Dendritic cell treated with granulocyte-macrophage colony-stimulating factor and Interleukin-4, amounts not matched to agents 40 ng/mL and 50 ng/mL, for 4 days (primary cell): ENCODE data around the gene YRDC.

Experiments used
- H3K27ac Mint-ChIP-seq: one replicate; pipeline ENCODE4 v1.8.0; 2022; ENCODE audit warnings: mild to moderate bottlenecking, mixed read lengths
- H3K27me3 Mint-ChIP-seq: one replicate; pipeline ENCODE4 v1.8.0; 2022; ENCODE audit warnings: mild to moderate bottlenecking, mixed read lengths
- H3K36me3 Mint-ChIP-seq: one replicate; pipeline ENCODE4 v1.8.0; 2022; ENCODE audit warnings: low read depth, mixed read lengths
- H3K4me1 Mint-ChIP-seq: one replicate; pipeline ENCODE4 v1.8.0; 2022; ENCODE audit warnings: low read depth, mixed read lengths
- H3K4me3 Mint-ChIP-seq: one replicate; pipeline ENCODE4 v1.8.0; 2022; ENCODE audit warnings: mild to moderate bottlenecking, moderate library complexity, mixed read lengths
- H3K9me3 Mint-ChIP-seq: one replicate; pipeline ENCODE4 v1.8.0; 2022; ENCODE audit warnings: mixed read lengths
- intact Hi-C: fragments of 100-400 bp; cut with micrococcal nuclease; formaldehyde crosslinking; loops from one replicate; pipeline ENCODE4 v1.15.0; 2022

Gene YRDC

DNA sequence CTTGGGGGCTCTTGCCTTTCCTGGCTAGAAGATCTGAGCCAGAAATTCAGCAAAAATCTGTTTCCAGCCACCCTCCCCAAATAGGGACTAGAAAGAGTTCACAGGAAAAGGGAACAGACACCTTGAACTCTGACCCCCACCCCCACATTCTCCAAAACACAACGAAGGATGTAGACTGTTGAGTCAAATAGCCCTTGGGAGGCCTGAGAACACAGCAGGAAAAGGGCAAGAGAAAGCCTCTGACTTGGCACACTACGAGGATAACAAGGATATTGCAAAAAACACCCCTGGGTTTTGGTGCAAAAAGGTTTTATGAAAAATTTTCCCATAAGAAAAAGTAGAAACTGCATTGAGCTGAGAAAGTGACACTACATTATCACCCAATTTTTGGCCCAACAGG, 1.9 kb upstream of the YRDC start:
- Mint-ChIP-seq H3K27me3 (no peaks in the 10 kb centered on the region), H3K36me3 (peaks cover 67% of the 10 kb centered on the region), H3K4me3 (peak overlapping the region; percentile 20), H3K4me1 (peaks cover 61% of the 10 kb centered on the region), H3K9me3 (no peaks in the 10 kb centered on the region), H3K27ac (peak overlapping the region; percentile 94)
- intact Hi-C loops = loop anchor here (2.0 to 10.0 kb wide), 4 partner anchors 49 to 213 kb away; partner anchors contain the start of genes CDCA8, GNL2, MTF1 and SF3A3

GRCh38 chr1:37808369-37809319, 636 bp upstream of the YRDC start:
- Mint-ChIP-seq H3K27me3 (no peaks in the 10 kb centered on the region), H3K27ac (peak overlapping the region; percentile 94), H3K4me3 (peak overlapping the region; percentile 85), H3K9me3 (no peaks in the 10 kb centered on the region), H3K36me3 (peaks cover 68% of the 10 kb centered on the region), H3K4me1 (peaks cover 49% of the 10 kb centered on the region)
- intact Hi-C loops = loop anchor here (2.0 to 10.0 kb wide), 3 partner anchors 50 to 211 kb away; partner anchors contain the start of genes GNL2, MTF1 and SF3A3

DNA sequence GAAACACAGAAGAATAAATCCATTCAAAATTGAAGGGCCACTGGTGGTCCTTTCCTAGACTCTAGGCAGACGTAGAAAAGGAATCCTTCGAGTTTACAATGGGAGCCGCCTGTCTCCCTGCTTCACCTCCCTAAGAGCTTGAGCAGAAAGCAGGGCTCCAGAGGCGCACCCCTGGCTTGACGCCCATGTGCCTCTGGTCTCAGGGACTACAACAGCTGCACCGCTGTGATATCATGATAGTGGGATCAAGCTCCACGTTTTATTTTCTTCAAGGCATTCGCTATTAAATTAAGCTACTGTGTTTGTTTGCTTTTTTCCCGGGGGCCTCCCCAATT, 821 bp downstream of the YRDC start:
- H3K36me3 Mint-ChIP-seq = peaks cover 74% of the 10 kb centered on the region
- no peaks in the 10 kb centered on the region for H3K27me3 Mint-ChIP-seq
- H3K4me3 Mint-ChIP-seq = peak overlapping the region; percentile 85
- no peaks in the 10 kb centered on the region for H3K9me3 Mint-ChIP-seq
- intact Hi-C loops = loop anchor here (5.0 to 10.0 kb wide), 2 partner anchors 188 to 210 kb away; partner anchors contain the start of genes GNL2 and SF3A3
- H3K27ac Mint-ChIP-seq = peak overlapping the region; percentile 94
- peaks cover 38% of the 10 kb centered on the region for H3K4me1 Mint-ChIP-seq

GRCh38 chr1:37802439-37802838, 5.6 kb downstream of the YRDC start:
- Mint-ChIP-seq H3K9me3 (no peaks in the 10 kb centered on the region), H3K4me3 (no peak overlapping the region), H3K27ac (no peak overlapping the region), H3K36me3 (peaks cover 78% of the 10 kb centered on the region), H3K4me1 (peaks cover 17% of the 10 kb centered on the region), H3K27me3 (no peaks in the 10 kb centered on the region)
- intact Hi-C loops = loop anchor here (10.0 kb wide), 1 partner anchor 192 kb away; the partner anchor contains the start of gene SF3A3

DNA sequence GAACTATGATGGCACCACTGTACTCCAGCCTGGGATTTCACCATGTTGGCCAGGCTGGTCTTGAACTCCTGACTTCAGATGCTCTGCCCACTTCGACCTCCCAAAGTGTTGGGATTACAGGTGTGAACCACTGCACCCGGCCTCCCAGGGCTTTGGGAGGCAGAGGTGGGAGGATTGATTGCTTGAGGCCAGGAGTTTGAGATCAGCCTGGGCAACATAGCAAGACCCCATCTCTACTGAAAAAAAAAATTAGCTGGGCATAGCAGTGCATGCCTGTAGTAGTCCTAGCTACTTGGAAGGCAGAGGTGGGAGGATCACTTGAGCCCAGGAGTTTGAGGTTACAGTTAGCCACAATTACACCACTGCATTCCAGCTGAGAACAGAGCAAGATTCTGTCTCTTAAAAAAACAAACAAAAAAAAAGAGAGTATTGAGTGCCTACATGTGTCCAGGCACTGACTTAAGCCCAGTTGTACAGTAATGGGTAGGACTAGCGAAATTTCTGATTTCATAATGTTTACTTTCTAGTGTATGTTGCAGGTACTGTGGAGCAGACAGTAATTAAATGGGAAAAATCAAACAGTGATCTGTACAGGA, 10.2 kb downstream of the YRDC start:
- intact Hi-C loops = no loop called here
- Mint-ChIP-seq H3K27ac (no peak overlapping the region), H3K4me3 (no peak overlapping the region), H3K4me1 (peaks cover 38% of the 10 kb centered on the region), H3K36me3 (peaks cover 35% of the 10 kb centered on the region), H3K9me3 (no peaks in the 10 kb centered on the region), H3K27me3 (peaks cover 27% of the 10 kb centered on the region)

DNA sequence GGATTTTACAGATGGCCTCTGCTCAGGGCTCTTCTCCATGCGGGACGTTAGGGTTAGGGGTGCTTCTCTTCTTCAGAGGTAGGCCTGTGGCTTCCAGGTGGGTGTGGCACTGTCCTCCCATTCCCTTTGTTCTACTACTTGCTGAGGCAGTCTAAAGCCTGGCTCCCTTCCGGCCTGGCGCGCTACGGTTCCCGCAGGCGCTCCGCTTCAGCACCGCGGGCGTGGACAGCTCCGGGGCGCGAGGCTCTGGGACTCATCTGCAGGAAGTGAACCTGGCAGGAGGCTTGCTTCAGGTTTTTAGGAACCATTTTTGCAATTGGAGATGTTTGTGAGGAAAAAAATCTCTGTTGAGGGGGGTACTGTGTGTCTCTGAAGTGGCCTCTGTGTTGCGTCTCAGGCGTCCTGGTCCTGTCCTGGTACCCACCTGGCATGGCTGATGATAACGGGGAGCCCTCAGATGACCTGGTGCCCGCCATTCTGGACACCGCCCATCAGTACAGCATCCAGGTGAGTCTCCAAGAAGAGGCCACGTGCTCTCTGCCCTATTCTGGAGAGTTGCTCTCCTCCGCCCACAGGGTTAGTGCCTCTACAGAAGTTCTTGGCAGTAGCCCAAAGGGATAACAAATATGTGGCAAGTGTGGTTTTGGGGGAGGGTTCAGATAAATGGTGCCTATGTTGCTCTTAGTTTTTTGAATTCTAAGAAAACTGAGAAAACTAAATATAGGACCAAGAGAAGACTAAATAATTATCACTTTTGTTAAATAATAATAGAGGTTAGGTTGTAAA, 12.5 kb downstream of the YRDC start:
- peaks cover 47% of the 10 kb centered on the region for H3K27me3 Mint-ChIP-seq
- H3K27ac Mint-ChIP-seq = no peak overlapping the region
- no peaks in the 10 kb centered on the region for H3K9me3 Mint-ChIP-seq
- intact Hi-C loops = no loop called here
- peaks cover 17% of the 10 kb centered on the region for H3K36me3 Mint-ChIP-seq
- peaks cover 34% of the 10 kb centered on the region for H3K4me1 Mint-ChIP-seq
- no peak overlapping the region for H3K4me3 Mint-ChIP-seq

GRCh38 chr1:37794372-37795339, 13.4 kb downstream of the YRDC start:
- H3K27me3 Mint-ChIP-seq = peaks cover 56% of the 10 kb centered on the region
- intact Hi-C loops = no loop called here
- peaks cover 27% of the 10 kb centered on the region for H3K4me1 Mint-ChIP-seq
- H3K36me3 Mint-ChIP-seq = peaks cover 10% of the 10 kb centered on the region
- H3K4me3 Mint-ChIP-seq = peak overlapping the region; percentile 62
- no peak overlapping the region for H3K27ac Mint-ChIP-seq
- H3K9me3 Mint-ChIP-seq = no peaks in the 10 kb centered on the region

GRCh38 chr1:37793773-37794371, 14.1 kb downstream of the YRDC start, which contains the start of gene MANEAL:
MANEAL (plus strand) TSS chr1:37793847; CDS start chr1:37794183, 336 bp downstream.
- H3K27me3 Mint-ChIP-seq = peaks cover 59% of the 10 kb centered on the region

GRCh38 chr1:37792943-37793686, 14.9 kb downstream of the YRDC start:
- no peaks in the 10 kb centered on the region for H3K36me3 Mint-ChIP-seq
- H3K27ac Mint-ChIP-seq = no peak overlapping the region
- H3K4me1 Mint-ChIP-seq = peaks cover 27% of the 10 kb centered on the region
- H3K4me3 Mint-ChIP-seq = peak overlapping the region; percentile 30
- intact Hi-C loops = no loop called here
- H3K9me3 Mint-ChIP-seq = no peaks in the 10 kb centered on the region
- peaks cover 66% of the 10 kb centered on the region for H3K27me3 Mint-ChIP-seq

More at GRCh38 chr1:37793773-37794371, 14.1 kb downstream of the YRDC start, which contains the start of gene MANEAL:
- H3K9me3 Mint-ChIP-seq = no peaks in the 10 kb centered on the region
- H3K4me1 Mint-ChIP-seq = peaks cover 27% of the 10 kb centered on the region
- intact Hi-C loops = no loop called here
- no peak within 1 kb of the TSS for H3K27ac Mint-ChIP-seq
- H3K4me3 Mint-ChIP-seq = peak within 1 kb of the TSS; percentile 80
- H3K36me3 Mint-ChIP-seq = peaks cover 2% of the 10 kb centered on the region

DNA sequence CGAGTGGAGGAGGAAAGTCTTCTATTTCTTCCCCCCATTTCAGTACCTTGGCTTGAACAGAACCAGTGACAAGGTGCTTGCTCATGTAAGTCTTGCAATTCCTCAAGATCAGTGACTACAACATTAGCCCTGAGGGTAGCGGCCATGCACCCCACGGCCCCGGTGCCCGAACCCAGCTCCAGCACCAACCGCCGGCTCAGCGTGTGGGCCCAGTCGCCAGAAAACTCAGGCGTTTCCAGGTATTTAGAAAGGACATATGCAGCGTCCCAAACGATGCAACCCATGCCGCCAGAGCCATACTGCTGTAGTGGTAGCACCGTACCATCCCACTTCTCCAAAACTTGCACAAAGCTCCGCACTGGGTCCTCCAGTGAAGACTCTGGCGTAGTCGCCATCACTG, 25.5 kb downstream of the YRDC start:
- Mint-ChIP-seq H3K27me3 (peaks cover 26% of the 10 kb centered on the region), H3K27ac (no peak overlapping the region), H3K36me3 (no peaks in the 10 kb centered on the region), H3K4me1 (no peaks in the 10 kb centered on the region), H3K4me3 (no peak overlapping the region), H3K9me3 (no peaks in the 10 kb centered on the region)
- intact Hi-C loops = no loop called here

- intact Hi-C loops = no loop called here
- Mint-ChIP-seq H3K9me3 (no peaks in the 10 kb centered on the region), H3K36me3 (no peaks in the 10 kb centered on the region), H3K27me3 (peaks cover 34% of the 10 kb centered on the region), H3K27ac (no peak overlapping the region), H3K4me1 (no peaks in the 10 kb centered on the region), H3K4me3 (no peak overlapping the region)
Observed at GRCh38 chr1:37778654-37779053, 29.4 kb downstream of the YRDC start.

DNA sequence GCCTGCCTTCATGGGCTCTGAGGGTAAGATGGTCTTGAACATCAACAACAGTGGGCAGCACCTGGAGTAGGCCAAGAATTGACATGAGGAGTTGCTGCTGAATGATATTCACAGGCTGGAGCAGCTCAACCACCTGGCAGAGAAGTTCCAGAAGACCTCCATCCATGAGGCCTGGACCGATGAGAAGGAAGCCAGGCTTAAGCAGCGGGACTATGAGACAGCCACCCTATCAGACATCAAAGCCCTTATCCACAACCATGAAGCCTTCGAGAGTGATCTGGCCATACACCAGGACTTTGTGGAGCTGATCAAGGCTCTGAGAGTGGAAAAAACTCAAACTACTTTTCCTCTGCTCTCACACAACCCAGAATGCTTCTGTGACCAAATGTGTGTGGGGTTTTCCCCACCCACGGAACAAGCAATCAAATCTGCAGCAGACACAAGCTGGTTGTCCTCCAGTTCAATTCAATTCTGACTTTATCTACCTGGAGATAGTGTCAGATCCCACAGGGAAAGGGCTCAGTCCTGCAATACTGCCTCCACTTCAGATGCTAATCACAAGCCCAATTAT, 31.0 kb downstream of the YRDC start:
- no peaks in the 10 kb centered on the region for H3K36me3 Mint-ChIP-seq
- peaks cover 41% of the 10 kb centered on the region for H3K27me3 Mint-ChIP-seq
- no peaks in the 10 kb centered on the region for H3K9me3 Mint-ChIP-seq
- no peak overlapping the region for H3K27ac Mint-ChIP-seq
- H3K4me3 Mint-ChIP-seq = no peak overlapping the region
- no peaks in the 10 kb centered on the region for H3K4me1 Mint-ChIP-seq
- intact Hi-C loops = no loop called here
